GM21367 (cell line): ENCODE measurements around the gene DDAH1.
"Not testable (repeated sequence)": the region's sequence is repeated elsewhere in the genome, so short reads cannot be mapped to it uniquely, and the experiment has no call there.

ENCODE experiments used
- ATAC-seq: cut with Tn5 transposase; IDR thresholded peaks from one replicate; pipeline ENCODE4 v1.9.1; 2021; ENCODE audit not compliant: unreplicated experiment

Gene DDAH1

GRCh38 chr1:85361606-85362296 lies 103.2 kb downstream of the DDAH1 start:
- no peak for ATAC-seq

GRCh38 chr1:85360730-85361493 lies 104.0 kb downstream of the DDAH1 start:
- no peak for ATAC-seq

GRCh38 chr1:85359874-85360721 lies 104.9 kb downstream of the DDAH1 start:
- ATAC-seq = no peak

DNA sequence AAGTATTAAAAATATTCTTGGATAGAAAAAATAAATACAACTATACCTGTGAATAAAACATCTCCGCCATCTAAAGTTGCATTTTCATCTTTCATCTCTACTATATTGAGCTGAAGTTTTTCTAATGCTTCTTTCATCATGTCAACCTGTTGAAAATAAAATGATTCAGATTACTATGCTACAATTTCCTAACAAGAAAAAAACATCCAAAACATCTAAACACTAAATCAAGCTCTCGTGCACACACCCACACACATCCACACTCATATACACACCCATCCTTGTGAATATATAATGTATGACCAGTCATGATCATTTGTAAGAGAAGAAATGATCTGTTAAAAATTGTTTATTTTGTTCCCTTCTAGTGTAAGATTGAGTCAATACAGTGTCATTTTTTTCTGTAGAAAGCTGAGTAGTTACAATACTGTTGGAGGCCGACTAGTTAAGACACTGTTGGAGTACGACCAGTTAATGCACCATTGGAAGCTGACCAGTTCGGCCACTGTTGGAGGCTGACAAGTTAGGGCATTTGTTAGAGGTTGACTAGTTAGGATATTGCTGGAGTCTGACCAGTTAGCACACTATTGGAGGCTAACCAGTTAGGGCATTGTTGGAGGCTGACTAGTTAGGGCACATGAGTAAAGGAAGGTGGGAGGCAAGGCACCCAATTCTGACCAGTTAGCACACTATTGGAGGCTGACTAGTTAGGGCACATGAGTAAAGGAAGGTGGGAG lies 106.1 kb downstream of the DDAH1 start:
- ATAC-seq = no peak

GRCh38 chr1:85357817-85358216 lies 107.1 kb downstream of the DDAH1 start:
- no peak for ATAC-seq

GRCh38 chr1:85356130-85356529 lies 108.8 kb downstream of the DDAH1 start:
- ATAC-seq = no peak

DNA sequence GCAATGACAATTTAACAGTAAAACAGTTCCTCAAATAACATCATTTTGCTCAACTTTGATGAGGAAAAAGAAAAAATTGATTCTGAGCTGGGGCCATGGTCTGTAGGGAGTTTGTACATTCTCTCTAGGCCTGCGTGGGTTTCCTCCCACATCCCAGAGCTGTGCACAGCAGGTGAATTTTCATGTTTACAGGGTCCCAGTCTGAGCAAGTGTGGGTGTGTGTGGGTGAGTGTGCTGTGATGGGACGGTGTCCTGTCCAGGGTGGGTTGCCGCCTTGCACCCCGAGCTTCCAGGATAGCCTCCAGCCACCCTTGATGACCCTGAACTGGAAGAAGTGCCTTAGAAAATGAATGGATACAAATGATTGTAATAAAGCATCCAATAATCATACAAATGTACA lies 112.9 kb downstream of the DDAH1 start:
- ATAC-seq = no peak

- ATAC-seq = no peak
Measured at GRCh38 chr1:85351202-85351828, 113.6 kb downstream of the DDAH1 start.

GRCh38 chr1:85349224-85349623 lies 115.7 kb downstream of the DDAH1 start:
- no peak for ATAC-seq

DNA sequence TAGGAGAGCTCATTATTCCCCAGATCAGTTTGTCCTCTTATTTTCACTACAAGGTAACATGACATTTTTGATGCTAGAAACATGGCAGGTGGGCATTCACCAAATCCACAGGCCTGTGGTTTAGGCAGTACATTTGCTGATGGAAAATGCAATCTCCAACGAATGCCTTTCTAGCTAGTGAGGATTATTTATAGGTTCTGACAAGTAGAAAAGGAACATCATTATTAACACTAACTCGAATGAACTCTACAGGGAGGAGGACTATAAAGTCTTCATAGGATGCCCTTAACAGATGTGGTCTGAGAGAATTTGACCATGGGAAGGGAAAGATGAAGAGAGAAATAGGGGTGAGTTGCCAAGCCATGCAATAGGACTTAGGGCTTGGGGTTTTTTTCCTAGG lies 117.1 kb downstream of the DDAH1 start:
- ATAC-seq = no peak

GRCh38 chr1:85347275-85347674 lies 117.7 kb downstream of the DDAH1 start:
- not testable (repeated sequence) for ATAC-seq

DNA sequence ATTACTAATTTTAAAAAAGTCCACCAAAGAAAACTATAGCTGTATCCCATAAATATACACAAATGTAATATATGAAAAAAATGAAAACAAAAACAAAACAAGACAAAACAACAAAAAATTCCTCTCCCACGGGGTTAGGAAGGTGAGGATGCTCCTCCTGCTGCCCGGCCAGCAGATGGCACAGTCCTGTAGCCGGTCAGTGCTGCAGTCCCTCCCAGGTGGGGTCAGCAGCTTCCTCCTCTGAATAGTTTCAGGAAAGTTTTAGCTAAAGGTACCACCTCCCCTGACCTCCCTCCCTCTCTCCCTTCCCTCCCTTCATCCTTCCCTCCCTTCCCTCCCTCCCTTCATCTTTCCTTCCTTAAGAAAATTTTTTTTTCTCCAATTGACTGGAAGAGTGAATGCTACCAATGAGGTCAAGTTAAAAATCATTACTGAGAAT lies 120.7 kb downstream of the DDAH1 start:
- no peak for ATAC-seq

DNA sequence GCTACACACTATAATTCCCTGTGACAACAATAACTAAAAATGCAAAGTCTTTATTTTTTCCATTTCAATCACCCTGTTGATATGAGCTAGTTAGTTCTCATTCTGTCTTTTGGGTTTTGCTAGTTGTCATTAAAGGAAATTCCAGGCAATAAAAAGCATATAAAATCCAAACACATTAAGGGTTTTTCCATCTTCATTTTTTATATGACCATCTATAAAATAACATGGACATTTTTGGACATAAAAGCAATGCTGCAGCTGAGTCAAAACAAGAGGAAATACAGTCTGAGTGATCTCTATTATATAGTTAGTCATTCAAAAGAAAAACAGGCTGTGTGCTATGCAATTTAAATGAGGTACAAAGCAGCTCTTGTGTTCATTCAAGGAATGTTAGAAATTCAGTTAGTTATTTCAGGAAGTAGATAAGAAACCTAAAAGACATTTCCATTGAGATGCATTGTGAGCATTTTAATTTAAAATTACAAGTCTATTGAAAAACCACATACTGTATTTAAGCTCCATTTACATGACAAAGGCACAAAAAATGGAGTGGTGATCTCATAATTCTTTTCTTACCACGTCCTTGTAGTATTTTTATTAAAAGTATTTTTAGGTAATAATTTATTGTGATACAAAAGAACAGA lies 121.2 kb downstream of the DDAH1 start:
- ATAC-seq = no peak

DNA sequence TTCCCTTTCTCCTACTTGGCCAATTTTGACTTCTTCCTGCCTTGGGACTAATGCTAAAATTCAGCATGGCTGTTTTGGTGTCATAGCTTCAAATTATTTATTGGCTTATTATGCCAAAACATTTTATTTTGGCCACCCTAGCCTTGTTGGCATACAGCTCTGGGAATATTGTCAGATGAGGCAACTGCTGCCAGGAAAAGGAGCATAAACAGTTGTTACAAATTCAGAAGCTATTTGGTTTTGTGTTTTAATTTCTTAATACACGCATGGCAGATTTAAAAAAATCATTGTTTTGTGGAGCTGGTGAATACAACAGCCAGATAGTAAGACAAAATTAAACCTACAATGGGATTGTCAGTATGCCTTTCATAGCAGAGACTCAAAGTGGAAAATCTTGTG lies 121.7 kb downstream of the DDAH1 start:
- no peak for ATAC-seq

GRCh38 chr1:85342207-85342606 lies 122.8 kb downstream of the DDAH1 start:
- no peak for ATAC-seq

DNA sequence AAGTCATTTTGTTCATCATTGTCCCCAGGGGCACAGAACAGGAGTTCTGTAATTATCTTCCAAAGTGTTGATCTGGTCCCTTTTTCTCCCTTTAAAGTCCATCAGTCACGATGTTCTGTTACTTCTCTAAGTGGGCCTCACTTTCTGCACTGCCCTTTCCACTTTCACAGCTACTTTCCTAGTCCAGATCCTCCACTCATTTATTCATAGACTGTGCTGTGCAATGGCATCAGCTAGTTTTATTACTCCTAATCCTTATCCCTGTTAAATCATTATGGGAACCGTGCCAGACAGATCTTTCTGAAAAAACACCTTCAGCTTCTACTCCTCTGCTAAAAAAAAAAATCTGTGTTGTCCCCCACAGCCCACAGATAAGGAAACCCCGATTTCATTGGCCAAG lies 124.5 kb downstream of the DDAH1 start:
- no peak for ATAC-seq

DNA sequence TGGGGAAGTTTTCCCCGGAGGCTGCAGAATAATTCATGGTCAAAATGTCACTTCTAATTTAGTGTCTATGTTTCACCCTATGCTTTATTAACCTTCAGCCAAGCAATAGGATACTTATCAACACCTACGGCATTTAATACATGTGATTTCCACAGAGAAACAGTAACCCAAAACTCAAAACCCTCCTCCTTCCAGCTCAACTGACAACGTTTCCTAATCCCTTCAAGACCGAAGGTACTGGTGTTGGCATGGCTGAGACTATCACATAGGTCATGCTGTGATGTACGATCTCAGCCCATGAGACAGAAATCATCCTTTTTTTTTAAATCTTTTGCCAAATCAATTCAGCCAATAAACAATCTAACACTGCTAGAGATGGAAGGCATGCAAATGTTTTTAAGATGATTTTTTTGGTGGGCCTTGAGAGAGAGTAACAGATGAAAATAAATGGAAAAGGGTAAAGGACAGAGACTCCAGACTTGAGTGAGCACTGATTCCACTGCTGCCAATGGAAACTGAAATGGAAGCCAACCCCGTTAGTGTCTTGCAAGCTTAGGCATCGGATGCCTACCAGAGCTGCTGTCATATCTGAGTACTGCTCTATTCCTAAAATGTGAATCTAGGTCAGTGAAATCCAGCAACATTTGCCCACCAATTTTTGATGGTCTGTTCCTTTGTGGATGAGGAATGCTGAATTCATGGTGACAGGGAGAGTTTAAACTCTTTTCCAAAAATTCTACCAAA lies 125.1 kb downstream of the DDAH1 start:
- no peak for ATAC-seq

GRCh38 chr1:85339089-85339488 lies 125.9 kb downstream of the DDAH1 start:
- ATAC-seq = no peak

- peak; percentile 65 for ATAC-seq
Measured at GRCh38 chr1:85334962-85335361, 130.0 kb downstream of the DDAH1 start.
